Stimulated activated CD4-positive, alpha-beta T cell treated with anti-CD3 and anti-CD28 coated beads, Interleukin-15, amount 100 ng/mL, for 1 hour (primary cell): Measurements from ENCODE around the gene CARD9.

Experiments used
- DNase-seq, 2 donors: peaks; one replicate each; pipeline ENCODE4 v3.0.0-alpha.2; 2020; ENCODE audit warnings: low read depth in 1 of 2, low spot score in 1 of 2

CARD9 gene

GRCh38 chr9:136351252-136351800, 22.1 kb downstream of the CARD9 start:
- no peak for DNase-seq

GRCh38 chr9:136349546-136349945, 23.9 kb downstream of the CARD9 start:
- DNase-seq = no peak

- DNase-seq = no peak
Measured at GRCh38 chr9:136348691-136349090, 24.8 kb downstream of the CARD9 start.

GRCh38 chr9:136347472-136348256, 25.8 kb downstream of the CARD9 start:
- DNase-seq = no peak

GRCh38 chr9:136346927-136347465, 26.5 kb downstream of the CARD9 start:
- no peak for DNase-seq

GRCh38 chr9:136346157-136346481, 27.4 kb downstream of the CARD9 start:
- no peak for DNase-seq

- DNase-seq = no peak
Measured at GRCh38 chr9:136345281-136346156, 27.9 kb downstream of the CARD9 start.

GRCh38 chr9:136344544-136345280, 28.8 kb downstream of the CARD9 start:
- no peak for DNase-seq

- no peak for DNase-seq
Measured at GRCh38 chr9:136343884-136344269, 29.6 kb downstream of the CARD9 start.

- DNase-seq = no peak
Measured at GRCh38 chr9:136343121-136343883, 30.2 kb downstream of the CARD9 start.

- DNase-seq = peak in 1 of 2 donors; percentile 45
Measured at GRCh38 chr9:136342181-136343120, 31.0 kb downstream of the CARD9 start.

- DNase-seq = no peak
Measured at GRCh38 chr9:136341769-136342168, 31.7 kb downstream of the CARD9 start.

- no peak for DNase-seq
Measured at GRCh38 chr9:136341042-136341655, 32.3 kb downstream of the CARD9 start.

- no peak for DNase-seq
Measured at GRCh38 chr9:136340356-136341041, 33.0 kb downstream of the CARD9 start.

- DNase-seq = no peak
Measured at GRCh38 chr9:136339958-136340310, 33.5 kb downstream of the CARD9 start.

- DNase-seq = no peak
Measured at GRCh38 chr9:136339173-136339957, 34.1 kb downstream of the CARD9 start.

- DNase-seq = no peak
Measured at GRCh38 chr9:136338511-136338910, 35.0 kb downstream of the CARD9 start.
